Activated CD4-positive, alpha-beta T cell treated with anti-CD3 and anti-CD28 coated beads for 48 hours (primary cell): Measurements from ENCODE around the gene RALY.

ENCODE experiments used
- DNase-seq: peaks from one replicate; pipeline ENCODE4 v3.0.0-alpha.2; 2020

The RALY gene

DNA sequence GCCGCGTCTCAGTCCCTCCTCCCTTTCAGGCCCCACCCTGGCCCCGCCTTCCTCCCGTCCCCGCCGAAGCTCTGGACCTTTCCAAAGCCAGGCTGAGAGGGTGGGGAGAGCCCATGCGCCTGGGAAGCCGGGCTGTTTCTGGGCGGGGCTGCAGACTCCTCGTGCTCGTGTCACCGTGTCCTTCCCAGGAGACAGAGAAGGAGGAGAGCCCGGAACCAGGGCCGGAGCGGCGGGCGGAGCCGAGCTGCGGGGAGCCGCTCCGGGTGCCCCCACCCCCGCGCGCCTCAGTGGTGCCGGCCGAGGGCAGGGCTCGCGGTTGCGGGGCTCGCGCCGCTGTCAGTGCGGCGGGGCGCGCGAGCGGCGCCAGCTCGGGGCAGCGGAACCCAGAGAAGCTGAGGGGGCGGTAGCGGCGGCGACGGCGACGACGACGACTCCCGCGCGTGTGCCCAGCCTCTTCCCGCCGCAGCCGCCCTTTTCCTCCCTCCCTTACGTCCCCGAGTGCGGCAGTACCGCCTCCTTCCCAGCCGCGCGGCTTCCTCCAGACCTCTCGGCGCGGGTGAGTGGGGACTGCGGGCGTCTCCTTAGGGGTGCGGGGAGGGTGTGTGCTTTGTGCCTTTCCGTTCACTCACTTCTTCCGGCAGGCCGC, at the start of gene RALY:
TSS of gene RALY (plus strand) at position 336 of the 646 bp plus-strand sequence. CDS start 78,164 bp downstream, outside the sequence.
- DNase-seq: peak; percentile 97

DNA sequence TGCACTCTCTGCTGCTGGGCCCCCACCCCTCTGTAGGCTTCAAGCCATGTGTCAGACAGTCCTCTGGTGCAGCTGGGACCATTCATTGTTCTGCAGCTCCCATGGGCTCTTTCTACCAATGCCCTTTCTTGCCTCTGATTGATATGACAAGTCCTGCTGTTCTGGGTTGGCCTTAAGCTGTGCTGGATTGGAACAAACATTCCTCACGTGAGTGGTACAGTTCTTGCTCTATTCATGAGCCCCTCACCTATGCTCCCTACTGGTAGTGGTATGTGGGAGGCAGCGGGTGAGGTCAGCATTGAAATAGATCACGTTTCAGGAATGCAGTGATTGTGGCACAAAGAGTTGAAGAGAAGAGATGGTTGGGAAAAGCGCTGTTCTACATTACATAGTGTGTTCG, 48.8 kb upstream of the RALY start:
- no peak for DNase-seq

DNA sequence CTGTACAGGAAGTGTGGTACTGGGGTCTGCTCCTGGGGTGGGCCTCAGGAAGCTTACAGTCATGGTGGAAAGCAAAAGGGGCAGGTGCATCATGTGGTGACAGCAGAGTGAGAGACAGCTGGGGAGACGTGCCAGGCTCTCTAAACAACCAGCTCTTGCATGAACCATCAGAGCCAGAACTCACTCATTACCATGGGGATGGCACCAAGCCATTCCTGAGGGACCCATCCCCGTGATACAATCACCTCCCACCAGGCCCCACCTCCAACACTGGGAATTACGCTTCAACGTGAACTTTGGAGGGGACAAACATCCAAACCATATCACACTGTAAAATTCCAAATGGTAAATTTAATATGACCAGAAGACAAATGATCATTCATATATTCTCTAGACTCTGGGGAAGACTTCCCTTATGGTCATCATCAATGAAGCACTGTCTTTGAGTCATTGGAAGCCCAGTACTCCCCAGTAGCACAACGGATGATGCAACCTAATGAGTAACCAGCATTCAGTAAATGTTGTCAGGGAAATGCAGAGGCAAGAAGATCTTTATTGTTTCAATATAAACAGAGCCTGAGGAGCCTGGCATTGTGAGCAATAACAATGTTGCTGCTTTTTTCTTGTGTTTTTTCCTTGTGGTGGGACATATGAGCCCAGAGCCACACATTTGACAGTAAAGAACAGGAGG, 48.2 kb upstream of the RALY start:
- DNase-seq: no peak

DNA sequence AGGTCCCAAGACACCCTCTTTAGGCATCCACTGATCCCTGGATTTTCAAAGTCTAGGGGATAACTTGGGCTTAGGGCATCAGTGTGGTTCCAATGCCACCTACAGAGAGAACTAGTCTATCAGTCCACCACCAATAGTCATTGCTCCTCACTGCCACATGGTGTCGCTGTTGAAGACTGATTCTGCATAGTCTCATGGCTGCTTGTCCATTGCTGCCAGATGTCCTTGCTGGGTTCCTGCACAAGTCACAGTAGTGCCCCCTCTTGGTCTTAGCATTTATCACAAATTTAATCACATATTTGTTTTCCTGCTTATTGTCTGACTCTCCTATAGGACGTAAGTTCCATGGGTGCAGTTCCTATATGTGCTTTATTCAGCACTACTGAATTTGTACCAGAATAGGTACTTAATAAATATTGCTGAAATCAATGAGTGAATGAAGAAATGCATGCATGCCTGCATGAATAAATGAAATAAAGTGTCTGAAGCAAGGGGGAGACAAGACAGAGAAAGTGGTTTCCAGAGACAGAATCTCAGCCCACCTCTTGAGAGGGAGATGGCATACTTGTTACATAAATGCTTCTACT, 45.9 kb upstream of the RALY start:
- peak; percentile 69 for DNase-seq

DNA sequence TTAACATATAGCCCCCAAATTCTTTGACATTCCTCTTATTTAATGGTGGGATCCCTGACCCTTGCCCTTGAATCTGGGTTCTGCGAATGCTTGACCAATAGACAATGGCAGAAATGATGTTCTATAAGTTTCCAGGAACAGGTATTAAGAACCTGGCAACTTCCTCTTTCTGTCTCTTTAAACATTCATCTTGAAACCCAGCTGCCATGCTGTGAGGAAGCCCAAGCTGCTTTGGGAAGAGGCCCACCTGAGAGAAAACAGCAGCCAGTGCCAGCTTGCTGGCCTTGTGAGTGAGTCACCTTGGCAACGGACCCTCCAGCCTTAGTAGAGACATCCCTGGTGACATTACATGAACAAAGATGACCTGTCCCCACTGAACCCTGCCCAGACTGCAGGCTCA, 45.2 kb upstream of the RALY start:
- DNase-seq: no peak

DNA sequence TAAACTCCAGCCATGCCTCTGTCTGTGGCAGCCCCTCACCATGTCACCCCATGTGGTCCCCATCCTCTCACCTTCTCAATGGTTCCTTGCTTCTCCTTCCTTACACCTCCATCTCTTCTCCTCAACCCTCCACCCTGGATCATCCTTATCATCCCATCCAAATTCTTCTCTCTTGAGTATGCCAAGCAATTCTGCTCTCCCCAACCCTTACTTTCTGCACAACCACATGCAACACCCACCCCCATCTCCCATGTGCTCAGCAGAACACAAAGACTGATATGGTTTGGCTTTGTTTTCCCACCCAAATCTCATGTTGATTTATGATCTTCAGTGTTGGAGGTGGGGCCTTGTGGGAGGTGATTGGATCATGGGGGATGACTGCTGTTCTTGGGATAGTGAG, 42.5 kb upstream of the RALY start:
- no peak for DNase-seq

DNA sequence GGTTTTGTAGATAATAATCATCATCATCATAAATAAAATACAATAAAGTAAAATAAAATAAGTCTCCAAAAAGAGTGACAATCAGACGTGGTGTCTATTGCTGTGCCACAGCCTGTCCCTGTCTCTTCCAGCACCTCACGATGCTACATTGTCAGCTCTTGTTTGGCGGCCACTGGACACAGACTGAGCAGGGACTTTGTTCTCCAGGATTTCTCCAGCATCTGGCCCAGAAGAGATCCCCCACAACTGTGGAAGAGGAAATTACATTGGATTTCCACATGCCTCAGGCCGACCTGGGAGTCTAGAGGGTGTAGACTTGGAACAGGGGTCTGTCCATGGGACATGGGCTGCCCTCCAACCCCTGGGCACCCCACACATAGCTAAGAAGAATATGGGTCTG, 39.2 kb upstream of the RALY start:
- DNase-seq: no peak

DNA sequence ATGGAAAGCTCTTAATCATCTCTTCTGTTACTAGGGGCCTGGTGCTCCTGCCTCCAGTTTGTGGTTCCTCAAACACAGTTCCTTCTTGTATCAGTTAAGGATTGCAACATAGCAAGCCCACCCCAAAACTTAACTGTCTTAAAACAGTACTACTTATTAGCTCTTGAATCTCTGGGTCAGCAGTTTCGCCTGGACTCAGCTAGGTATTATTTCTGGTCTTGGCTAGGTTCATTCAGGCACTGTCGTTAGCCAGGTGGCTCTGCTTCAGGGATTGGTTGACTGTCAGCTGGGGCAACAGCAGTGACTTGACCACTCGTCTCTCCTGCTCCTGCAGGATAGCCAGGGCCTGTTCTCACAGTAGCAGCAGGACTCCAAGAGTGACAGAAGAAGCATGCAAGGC, 30.0 kb upstream of the RALY start:
- no peak for DNase-seq

DNA sequence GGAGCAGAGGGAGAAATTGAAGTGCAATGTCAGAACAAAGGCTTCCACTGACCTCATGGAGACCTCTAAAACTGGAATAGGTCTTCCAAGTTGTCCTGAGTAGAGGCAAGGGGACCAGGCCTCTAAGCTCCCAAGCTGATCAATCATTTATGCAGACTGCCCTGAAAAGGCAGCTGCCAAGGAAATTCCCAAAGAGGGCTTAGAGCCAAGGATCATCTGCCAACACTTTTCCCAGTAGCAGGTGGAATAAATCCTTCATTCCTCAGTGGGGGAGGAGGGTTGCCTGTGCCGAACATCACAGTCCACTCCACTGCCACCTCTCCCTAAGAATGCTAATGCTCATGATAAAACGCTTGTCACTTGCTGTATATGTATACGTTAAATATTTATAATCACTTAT, 29.3 kb upstream of the RALY start:
- DNase-seq: no peak

DNA sequence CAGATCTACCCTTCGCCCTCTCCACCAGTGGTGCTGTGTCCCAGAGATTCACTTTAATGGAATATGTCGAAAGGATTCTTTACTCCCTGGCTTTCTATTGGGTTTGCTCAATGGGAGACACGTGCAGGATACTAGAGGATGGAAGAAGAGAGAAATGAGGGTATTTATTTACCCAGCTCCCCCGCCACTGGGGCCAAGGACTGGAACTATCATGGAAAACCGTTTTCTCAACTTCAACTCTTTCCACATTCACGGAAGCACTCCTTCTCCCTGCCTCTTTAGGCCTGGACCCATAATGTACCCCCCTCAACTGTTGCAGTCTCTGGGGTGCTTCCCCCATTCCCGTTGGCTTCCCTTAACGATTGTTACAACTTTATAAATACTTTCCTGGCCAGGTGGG, 26.6 kb upstream of the RALY start:
- no peak for DNase-seq

DNA sequence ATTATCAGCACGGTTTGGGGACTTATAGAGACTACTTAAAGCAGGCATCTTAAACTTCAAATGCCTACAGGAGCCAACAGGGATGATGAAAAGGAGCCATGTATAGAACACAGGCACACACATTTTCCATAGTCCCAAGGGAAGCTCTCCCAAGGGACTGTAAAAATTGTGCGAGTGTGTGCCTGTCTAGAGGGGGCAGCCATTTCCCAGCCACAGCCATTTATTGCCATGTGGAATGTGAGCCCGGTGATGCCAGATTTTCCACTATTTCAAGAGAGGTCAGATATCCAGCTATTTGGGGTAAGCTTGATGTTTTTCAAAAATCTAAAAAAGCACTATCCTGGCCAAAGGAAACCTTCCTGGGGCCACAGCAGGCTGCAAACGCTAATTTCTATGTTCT, 24.1 kb upstream of the RALY start:
- DNase-seq: no peak

DNA sequence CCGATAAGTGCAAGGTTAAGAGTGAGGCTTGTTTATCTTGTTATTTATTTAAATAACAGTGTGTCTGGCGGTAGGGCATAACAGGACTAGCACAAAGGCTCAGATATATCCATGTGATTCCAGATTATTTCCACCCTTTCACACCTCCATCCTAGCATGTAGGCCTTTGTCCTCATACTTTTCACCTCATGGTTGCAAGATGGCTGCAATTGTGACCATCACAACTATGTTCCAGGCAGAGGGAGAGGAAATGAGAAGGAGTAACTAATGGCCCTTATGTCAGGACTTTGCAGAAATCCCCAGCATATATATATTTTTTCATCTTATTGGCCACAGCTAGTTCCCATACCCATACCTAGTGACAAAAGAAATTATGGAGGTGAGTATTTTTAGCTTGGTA, 23.5 kb upstream of the RALY start:
- no peak for DNase-seq

DNA sequence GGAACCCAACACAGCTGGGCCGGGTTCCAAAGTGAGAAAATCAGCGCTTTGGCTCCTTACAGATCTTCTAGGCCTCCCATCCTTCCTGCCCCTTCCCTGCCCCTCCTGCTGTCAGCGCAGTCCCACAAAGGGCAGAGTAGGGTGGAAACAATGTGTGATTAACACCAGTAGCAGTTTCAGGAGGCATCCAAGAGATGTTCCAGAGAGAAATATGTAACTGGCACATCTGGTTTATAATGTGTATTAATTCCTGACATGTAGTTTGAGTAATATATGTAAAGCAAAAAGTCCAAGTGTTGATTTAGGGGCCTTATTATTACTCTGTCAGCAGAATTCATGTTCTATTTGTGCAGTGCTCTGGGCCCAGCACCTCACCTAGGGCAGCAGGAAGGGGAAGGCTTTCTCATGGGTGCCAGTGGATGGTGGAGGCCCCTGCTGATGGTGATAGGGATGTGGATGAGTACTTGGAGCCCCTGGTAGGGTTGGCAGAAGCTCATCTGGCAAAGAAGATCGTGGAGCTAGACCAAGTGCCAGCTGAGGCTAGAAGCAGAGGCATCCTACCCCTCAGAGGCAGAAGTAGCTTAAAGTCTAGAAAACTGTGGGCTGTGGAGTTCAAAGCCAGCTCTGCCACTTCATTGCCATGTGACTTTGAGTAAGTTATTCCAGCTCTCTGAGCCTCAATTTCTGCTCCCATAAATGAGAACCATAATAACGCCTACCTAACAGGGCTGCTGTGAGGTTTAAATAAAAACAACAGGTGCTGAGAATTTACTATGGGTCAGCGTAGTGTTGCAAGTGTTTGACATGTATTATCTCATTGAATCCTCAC, 22.4 kb upstream of the RALY start:
- DNase-seq: no peak

DNA sequence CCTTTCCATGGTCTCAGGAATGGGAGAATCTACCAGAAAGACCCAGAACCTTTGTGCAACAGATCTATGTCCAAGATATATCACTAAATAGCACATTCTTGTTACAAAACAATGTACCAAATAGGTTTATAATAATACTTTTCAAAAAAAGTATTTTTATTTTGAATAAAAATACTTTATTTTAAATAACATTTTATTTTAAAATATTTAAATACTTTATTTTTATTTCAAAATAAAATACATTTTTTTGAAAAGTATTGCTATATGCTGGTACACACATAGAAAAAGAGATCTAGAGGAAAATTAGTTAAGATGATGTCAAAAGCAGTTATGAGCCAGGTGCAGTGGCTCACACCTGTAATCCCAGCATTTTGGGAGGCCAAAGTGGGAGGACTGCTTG, 16.8 kb upstream of the RALY start:
- DNase-seq: no peak

DNA sequence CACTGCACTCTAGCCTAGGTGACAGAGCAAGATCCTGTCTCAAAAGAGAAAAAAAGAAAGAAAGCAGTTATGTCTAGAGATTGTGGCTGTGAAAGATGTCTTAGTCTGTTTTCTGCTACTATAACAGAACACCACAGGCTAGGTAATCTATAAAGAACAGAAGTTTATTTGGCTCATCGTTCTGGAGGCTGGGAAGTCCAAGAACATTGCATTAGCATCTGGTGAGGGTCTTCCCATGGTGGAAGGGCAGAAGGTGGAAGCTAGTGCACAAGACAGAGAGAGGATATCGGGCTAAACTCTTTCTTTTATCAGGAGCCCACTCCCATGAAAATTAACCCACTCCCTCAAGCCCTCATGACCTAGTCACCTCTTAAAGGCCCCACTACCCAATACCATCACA, 16.2 kb upstream of the RALY start:
- no peak for DNase-seq

DNA sequence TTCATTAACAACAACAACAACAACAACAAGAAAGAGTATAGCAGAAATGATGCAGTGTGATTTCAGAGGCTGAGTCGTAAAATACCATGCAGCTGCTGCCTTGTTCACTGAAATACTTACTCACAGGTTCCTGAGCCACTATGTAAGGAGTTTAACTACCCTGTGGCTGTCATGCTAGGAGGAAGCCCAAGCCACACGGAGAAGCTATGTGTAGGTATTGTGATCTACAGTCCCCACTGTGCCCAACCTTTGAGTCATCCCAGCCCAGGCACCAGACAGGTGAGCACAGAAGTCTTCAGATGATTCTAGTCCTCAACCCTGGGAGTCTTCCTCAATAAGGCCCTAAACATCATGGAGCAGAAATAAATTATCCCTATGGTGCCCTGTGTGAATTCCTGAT, 14.6 kb upstream of the RALY start:
- peak; percentile 14 for DNase-seq

DNA sequence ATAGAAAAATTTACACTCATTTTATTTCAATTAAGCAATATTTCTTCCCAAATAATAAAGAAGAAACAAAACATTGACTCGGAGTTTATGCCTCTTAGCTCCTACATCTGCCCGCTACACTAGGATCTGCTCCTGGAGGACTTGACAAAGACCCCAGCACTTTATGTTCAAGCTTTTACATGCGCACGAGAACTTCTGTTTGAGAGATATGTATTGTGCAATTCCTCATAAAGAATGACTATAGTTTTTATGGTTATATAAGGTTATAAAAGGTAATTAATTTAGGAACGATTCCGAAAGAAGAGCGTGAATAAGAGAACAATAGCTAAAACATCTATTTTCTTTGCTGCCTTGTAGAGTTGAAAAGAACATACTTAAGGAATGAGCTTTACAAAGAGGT, 12.4 kb upstream of the RALY start:
- DNase-seq: no peak

DNA sequence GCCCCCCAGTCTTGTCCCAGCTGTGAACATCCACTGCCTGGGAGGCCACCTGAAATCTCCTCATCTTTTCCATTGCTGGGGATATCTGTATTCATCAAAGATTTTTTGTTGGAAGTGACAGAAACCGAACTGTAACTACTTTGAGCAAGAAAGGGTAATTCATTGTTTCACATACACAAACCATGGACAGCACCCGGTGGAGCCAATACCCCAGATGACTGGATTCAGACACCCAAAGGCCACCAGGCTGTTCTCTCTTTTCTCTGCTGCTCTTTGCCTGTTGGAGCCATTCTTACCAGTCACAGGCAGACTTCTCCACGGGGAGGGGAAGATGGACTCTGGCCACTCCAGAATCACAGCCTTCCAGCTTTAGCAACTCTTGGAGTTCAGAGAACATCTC, 11.7 kb upstream of the RALY start:
- DNase-seq: no peak

DNA sequence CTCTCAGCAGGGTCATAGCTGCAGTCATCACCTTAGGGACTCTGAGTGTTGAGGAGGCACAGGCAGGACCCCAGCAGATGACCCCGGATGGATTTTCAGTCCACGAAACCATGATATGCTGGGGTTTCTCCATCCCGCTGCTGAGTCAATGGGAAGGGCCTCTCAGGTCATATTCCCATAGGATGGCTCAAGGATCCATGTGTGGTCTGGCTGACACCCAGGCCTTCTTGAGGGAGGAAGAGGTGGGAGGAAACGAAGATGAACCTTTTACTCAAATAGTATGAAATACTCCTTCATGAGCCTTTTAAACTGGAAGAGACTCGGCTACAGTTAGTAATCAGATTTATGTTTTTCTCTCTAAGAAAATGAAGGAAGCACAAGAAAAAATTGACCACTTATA, 10.3 kb upstream of the RALY start:
- no peak for DNase-seq

DNA sequence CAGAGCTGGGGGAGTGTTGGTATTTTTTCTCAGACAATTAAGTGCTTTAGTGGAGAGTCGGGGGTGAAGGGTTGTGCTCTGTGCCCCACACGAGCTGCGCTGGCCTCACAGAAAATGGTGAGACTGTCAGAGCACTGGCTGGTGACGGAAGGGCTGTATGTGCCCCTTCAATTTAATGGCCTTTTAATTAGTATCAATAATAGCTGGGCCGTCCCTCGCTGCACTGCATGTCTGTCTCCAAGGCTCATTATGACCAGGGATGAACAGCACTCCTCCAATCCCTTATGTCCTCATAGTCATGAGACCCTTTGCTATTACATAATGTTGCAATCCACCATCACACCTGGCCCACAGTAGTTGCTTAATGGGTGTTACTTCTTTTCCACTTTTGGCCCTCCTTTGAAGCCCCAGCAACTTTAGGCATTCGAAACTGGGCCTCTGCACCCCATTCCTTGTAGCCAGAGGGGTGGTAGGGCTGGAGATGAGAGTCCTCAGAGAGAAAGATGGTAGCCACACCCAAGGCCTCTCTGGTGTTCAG, 9.5 kb upstream of the RALY start:
- no peak for DNase-seq

DNA sequence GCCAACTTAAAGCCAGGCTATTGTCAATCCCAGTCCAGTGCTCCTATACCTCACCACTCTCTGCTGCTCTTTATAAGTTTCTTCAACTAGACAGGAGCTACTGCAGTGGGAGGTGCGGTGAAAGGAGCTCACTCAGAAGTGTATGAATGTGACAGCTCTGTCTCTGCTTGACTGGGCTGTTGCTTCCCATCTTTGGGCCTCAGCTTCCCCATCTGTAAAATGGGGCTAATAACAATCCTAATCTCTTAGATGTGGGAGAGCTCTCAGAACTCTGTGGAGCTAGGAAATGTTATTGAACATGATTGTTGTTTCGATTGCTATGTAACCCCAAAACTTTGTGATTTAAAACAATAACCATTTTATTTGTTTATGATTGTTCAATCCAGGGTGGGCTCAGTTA, 8.4 kb upstream of the RALY start:
- no peak for DNase-seq

DNA sequence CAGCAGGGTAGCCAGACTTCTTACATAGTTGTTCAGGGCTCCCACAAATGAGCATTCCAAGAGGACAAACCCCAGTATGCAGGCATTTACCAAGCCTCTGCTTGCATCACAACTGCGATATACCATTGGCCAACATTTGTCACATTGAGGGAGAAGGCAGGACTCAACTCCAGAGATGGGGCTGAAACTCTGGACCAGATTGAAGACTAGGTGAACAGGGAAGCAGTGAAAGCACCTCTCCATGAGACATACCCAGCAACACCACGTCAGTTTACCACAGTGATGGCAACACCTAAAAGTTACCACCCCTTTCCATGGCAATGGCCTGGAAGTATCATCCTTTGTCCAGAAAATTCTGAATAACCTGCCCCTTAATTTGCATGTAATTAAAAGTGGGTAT, 7.9 kb upstream of the RALY start:
- no peak for DNase-seq

DNA sequence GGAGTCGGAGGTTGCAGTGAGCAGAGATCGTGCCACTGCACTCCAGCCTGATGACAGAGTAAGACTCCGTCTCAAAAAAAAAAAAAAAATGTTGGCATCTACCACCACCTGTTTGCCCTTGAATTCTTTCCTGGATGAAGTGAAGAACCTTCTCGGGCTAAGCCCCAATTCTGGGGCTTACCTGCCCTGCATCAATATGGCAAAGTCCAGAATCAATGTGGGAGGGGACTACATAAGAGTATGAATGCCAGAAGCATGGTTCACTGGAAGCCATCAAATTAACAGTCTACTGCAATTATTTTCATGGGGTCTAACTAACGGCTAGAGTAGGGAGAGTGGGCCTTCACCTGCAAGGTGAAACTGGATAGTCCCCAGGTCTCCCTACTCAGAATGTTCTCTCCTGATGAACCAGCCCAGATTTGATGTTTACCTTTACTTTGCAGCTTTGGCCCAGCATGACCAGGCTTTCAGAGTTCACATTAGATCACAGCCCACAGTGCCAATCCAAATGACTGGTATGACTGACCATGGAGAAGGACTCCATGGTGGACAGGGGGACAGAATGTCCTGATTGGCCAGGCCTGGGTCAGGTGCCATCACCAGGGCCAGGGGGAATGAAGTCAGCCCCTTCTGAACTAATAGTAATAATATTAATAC, 7.0 kb upstream of the RALY start:
- DNase-seq: no peak
